GM12892 (cell line): Measurements from ENCODE around the gene ZNF536.

Experiments
- POLR2A ChIP-seq: IDR thresholded peaks from 2 replicates; pipeline ENCODE4 v1.6.1; 2011; ENCODE audit warnings: low read depth, low read length, control low read depth
- POLR2AphosphoS5 ChIP-seq: IDR thresholded peaks from 2 replicates; pipeline ENCODE4 v1.6.1; 2011; ENCODE audit warnings: low read depth, low read length, control low read depth
- TAF1 ChIP-seq: IDR thresholded peaks from 2 replicates; pipeline ENCODE4 v1.6.1; 2011; ENCODE audit warnings: low read depth, mild to moderate bottlenecking, control low read depth, low read length, borderline replicate concordance

DNA sequence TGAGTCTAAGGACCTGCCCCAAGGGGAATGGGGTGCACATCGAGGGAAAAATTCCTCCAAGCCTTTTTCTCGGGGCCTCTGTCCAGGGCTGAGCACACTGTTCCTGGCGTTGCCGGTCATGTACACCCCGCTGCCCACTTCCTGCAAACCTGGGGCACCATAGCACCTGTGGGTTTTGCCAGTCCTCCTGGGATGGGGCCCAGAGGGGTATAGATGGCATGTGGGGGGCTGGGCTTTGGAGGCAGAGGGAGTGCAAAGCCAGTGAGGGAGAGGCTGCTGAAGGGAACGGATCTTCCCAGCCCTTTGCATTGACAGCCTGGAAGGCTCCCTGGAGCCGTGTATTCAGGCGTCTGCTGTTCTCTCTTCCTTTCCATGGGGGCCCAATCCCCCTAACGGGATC is 187.3 kb downstream of the ZNF536 start:
- no peak for TF ChIP-seq POLR2A
- TF ChIP-seq POLR2AphosphoS5 = no peak
- no peak for TF ChIP-seq TAF1
